Trophoblast cell (in vitro differentiated cells and primary cell): ENCODE data around the gene P4HA2.
A peak's percentile ranks its signal among the peaks of the same experiment; 100 is the strongest.

ENCODE experiments used
- DNase-seq, 2 donors: peaks; one replicate each; pipeline ENCODE4 v3.0.0-alpha.2; 2016
- H2AFZ ChIP-seq: 2 replicates; pipeline ENCODE4 v1.6.1; 2013; ENCODE audit warnings: low read length, moderate library complexity, mild to moderate bottlenecking; ENCODE audit not compliant: insufficient read depth, poor library complexity
- H2AK5ac ChIP-seq: 2 replicates; pipeline ENCODE4 v1.6.1; 2013; ENCODE audit warnings: mild to moderate bottlenecking, low read length
- H2BK120ac ChIP-seq: 2 replicates; pipeline ENCODE4 v1.6.1; 2013; ENCODE audit warnings: low read length, mild to moderate bottlenecking, moderate library complexity; ENCODE audit not compliant: insufficient read depth, poor library complexity
- H2BK12ac ChIP-seq: 2 replicates; pipeline ENCODE4 v1.6.1; 2013; ENCODE audit warnings: mild to moderate bottlenecking, low read length, moderate library complexity
- H2BK5ac ChIP-seq: 2 replicates; pipeline ENCODE4 v1.6.1; 2013; ENCODE audit warnings: low read length, low read depth, moderate library complexity, mild to moderate bottlenecking; ENCODE audit not compliant: poor library complexity
- H3K14ac ChIP-seq: 2 replicates; pipeline ENCODE4 v1.6.1; 2013; ENCODE audit warnings: mild to moderate bottlenecking, low read length
- H3K18ac ChIP-seq: 2 replicates; pipeline ENCODE4 v1.6.1; 2013; ENCODE audit warnings: mild to moderate bottlenecking, low read length
- H3K23ac ChIP-seq: 2 replicates; pipeline ENCODE4 v1.6.1; 2013; ENCODE audit warnings: low read length
- H3K27ac ChIP-seq: 2 replicates; pipeline ENCODE4 v1.5.1; 2013; ENCODE audit warnings: low read depth, mild to moderate bottlenecking, inconsistent platforms, low read length, moderate library complexity
- H3K27me3 ChIP-seq: 2 replicates; pipeline ENCODE4 v1.6.1; 2013; ENCODE audit warnings: inconsistent platforms, mild to moderate bottlenecking, low read length, moderate library complexity; ENCODE audit not compliant: insufficient read depth
- H3K36me3 ChIP-seq, 2 experiments: 1 replicate in 1 of 2; 2 replicates in 1 of 2; pipeline ENCODE4 v1.6.1; 2013; ENCODE audit warnings: low read length in 2 of 2, mild to moderate bottlenecking in 2 of 2, moderate library complexity in 1 of 2; ENCODE audit not compliant: insufficient read depth in 2 of 2, control insufficient read depth in 1 of 2
- H3K4ac ChIP-seq: 2 replicates; pipeline ENCODE4 v1.6.1; 2013; ENCODE audit warnings: low read depth, mild to moderate bottlenecking, low read length, moderate library complexity
- H3K4me1 ChIP-seq, 2 experiments: 1 replicate in 1 of 2; 2 replicates in 1 of 2; pipeline ENCODE4 v1.6.1; 2013; ENCODE audit warnings: low read length in 2 of 2, mild to moderate bottlenecking in 2 of 2, moderate library complexity in 1 of 2; ENCODE audit not compliant: insufficient read depth in 2 of 2, control insufficient read depth in 1 of 2
- H3K4me2 ChIP-seq: 2 replicates; pipeline ENCODE4 v1.6.1; 2013; ENCODE audit warnings: inconsistent platforms, mild to moderate bottlenecking, low read length, moderate library complexity
- H3K4me3 ChIP-seq: 2 replicates; pipeline ENCODE4 v1.5.1; 2013; ENCODE audit warnings: mild to moderate bottlenecking, low read depth, low read length, inconsistent platforms
- H3K79me1 ChIP-seq: one replicate; pipeline ENCODE4 v1.6.1; 2013; ENCODE audit warnings: low read length
- H3K79me2 ChIP-seq: 2 replicates; pipeline ENCODE4 v1.6.1; 2013; ENCODE audit warnings: low read length, mild to moderate bottlenecking; ENCODE audit not compliant: control insufficient read depth, insufficient read depth, poor library complexity
- H3K9ac ChIP-seq: 2 replicates; pipeline ENCODE4 v1.6.1; 2013; ENCODE audit warnings: mild to moderate bottlenecking, low read length
- H3K9me3 ChIP-seq: 2 replicates; pipeline ENCODE4 v1.6.1; 2013; ENCODE audit warnings: low read depth, mild to moderate bottlenecking, control low read depth, inconsistent platforms, low read length; ENCODE audit not compliant: insufficient read depth
- H4K12ac ChIP-seq: 2 replicates; pipeline ENCODE4 v1.6.1; 2013; ENCODE audit warnings: low read depth, mild to moderate bottlenecking, low read length, moderate library complexity
- H4K8ac ChIP-seq: 2 replicates; pipeline ENCODE4 v1.6.1; 2013; ENCODE audit warnings: low read depth, mild to moderate bottlenecking, low read length, moderate library complexity
- H4K91ac ChIP-seq: one replicate; pipeline ENCODE4 v1.6.1; 2013; ENCODE audit warnings: low read depth, mild to moderate bottlenecking, low read length, moderate library complexity
- WGBS: extraction: QIAGEN DNeasy Blood & Tissue Kit; methylation state at CpG from one replicate; pipeline ENCODE4 v1.1.7; 2013; ENCODE audit warnings: missing lambda C conversion rate; ENCODE audit not compliant: insufficient read length, insufficient coverage; ENCODE audit errors: extremely low coverage; 5-methylcytosine and 5-hydroxymethylcytosine counted together

P4HA2 gene

DNA sequence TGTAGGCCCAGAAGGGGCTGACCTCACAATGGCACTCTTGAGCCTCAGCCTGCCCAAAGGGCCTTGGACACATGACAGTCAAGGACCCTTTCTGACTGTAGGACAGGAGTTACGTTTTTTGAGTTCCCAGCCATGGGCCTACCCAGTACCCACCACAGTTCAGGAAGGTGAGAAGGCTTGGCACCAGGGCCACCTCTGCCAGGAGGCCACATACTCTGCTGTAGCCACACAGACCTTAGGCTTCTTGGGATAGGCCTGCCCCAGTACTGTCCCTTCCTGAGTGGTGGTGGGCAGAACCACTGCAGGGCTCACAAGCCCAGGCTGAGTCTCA lies 42.6 kb upstream of the P4HA2 start:
- no peak overlapping the region for H2AK5ac ChIP-seq
- H4K12ac ChIP-seq = no peak overlapping the region
- H3K23ac ChIP-seq = no peak overlapping the region
- no CpG with 5 or more reads among the region's 1 CpG for WGBS
- H3K4me2 ChIP-seq = no peak overlapping the region
- H3K4me1 ChIP-seq = peaks cover 9 to 10% of the 10 kb centered on the region in 2 experiments
- DNase-seq = no peak
- H2BK5ac ChIP-seq = no peak overlapping the region
- H2BK12ac ChIP-seq = no peak overlapping the region
- H3K4ac ChIP-seq = no peak overlapping the region
- H3K27ac ChIP-seq = no peak overlapping the region
- H3K9ac ChIP-seq = no peak overlapping the region
- no peak overlapping the region for H3K18ac ChIP-seq
- peaks cover 4 to 8% of the 10 kb centered on the region in 2 experiments for H3K36me3 ChIP-seq
- no peak overlapping the region for H2AFZ ChIP-seq
- no peaks in the 10 kb centered on the region for H3K79me1 ChIP-seq
- H3K9me3 ChIP-seq = no peaks in the 10 kb centered on the region
- no peak overlapping the region for H3K4me3 ChIP-seq
- H3K27me3 ChIP-seq = no peaks in the 10 kb centered on the region
- H4K91ac ChIP-seq = no peak overlapping the region
- H2BK120ac ChIP-seq = no peak overlapping the region
- no peaks in the 10 kb centered on the region for H3K79me2 ChIP-seq
- no peak overlapping the region for H4K8ac ChIP-seq
- no peak overlapping the region for H3K14ac ChIP-seq

DNA sequence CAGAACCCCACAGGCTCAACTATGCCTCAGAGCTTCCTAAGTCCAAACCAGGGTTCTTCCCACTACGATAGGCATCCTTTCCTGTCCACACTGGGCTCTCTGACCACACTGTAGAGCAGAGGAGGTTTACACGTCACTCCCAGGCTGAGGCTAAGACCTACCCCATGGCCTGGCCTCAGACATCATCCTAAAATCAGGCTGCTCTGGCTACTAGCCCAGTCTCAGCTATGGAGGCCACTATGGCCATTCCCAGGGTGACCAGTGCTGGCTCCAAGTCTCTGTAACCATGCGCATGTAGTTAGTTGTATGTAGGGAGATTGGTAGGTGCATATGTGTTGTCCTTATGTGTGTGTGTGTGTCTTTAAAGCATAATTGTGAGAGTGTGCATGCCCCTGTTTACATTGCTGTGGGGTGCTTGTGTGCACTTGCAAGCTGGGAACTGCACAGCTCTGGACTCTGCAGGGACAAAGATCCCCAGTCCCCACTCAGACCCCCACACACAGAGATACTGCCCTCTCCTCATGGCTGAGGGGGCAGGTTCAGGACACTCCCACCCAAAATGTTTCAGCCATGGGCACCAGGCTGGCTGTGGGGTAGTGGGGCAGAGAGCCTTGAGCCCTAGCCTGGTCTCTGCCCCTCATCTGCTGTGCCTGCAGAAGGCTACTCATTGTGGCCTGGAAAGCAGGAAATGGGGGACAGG lies 42.1 kb upstream of the P4HA2 start:
- WGBS = no CpG with 5 or more reads among the region's 3 CpGs
- Histone ChIP-seq H3K9ac (no peak overlapping the region), H3K4me1 (peaks cover 11 to 15% of the 10 kb centered on the region in 2 experiments), H4K8ac (no peak overlapping the region), H3K79me1 (no peaks in the 10 kb centered on the region), H3K27me3 (no peaks in the 10 kb centered on the region), H3K36me3 (peaks cover 4 to 8% of the 10 kb centered on the region in 2 experiments), H3K79me2 (no peaks in the 10 kb centered on the region), H3K4ac (no peak overlapping the region), H2BK5ac (no peak overlapping the region), H3K9me3 (no peaks in the 10 kb centered on the region), H4K91ac (no peak overlapping the region), H3K23ac (no peak overlapping the region), H3K14ac (no peak overlapping the region), H2AFZ (no peak overlapping the region), H2AK5ac (no peak overlapping the region), H3K4me2 (no peak overlapping the region), H3K18ac (no peak overlapping the region), H2BK120ac (no peak overlapping the region), H3K4me3 (no peak overlapping the region), H2BK12ac (no peak overlapping the region), H3K27ac (no peak overlapping the region), H4K12ac (no peak overlapping the region)
- DNase-seq = no peak

DNA sequence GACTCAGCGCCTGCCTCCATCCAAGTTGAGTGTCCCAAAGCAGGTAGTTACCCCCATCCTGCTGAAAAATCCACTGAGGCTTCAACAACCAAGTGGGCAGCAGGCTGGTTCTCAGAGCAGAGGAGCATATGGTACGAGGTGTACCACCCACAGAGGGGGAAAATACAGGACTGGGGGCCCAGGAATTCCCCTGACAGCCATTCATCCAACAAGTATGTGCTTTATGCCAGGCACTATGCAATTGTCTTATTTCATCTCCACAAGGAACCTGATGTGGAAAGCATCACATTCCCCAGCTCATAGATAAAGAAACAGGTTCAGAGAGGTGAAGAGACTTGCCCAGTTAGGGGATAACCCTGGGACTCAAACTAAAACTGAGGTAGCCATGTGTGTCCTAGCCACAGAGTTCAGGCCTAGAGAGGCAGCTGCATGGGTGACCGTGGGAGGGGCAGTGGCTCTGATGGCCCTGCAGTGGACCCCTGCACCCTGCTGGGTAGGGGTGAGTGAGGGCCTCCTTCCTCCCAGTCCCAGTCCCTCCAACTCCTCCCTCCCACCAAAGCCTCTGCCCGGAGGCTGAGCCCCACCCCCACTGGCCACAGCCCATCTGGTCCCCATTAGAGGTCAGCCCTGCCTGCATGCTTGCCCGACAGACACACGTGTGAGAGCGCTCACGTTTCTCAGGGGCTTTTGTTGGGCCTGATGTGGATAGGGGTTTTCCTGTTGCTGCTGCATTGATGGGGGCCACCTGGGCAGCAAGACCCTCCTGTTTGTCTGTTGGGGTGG lies 41.3 kb upstream of the P4HA2 start:
- Histone ChIP-seq H3K14ac (no peak overlapping the region), H2BK120ac (no peak overlapping the region), H3K4me2 (no peak overlapping the region), H2AK5ac (no peak overlapping the region), H3K4me1 (peaks cover 11 to 16% of the 10 kb centered on the region in 2 experiments), H3K23ac (no peak overlapping the region), H3K27ac (no peak overlapping the region), H3K36me3 (peaks cover 4 to 8% of the 10 kb centered on the region in 2 experiments), H2BK12ac (no peak overlapping the region), H4K91ac (no peak overlapping the region), H3K79me2 (no peaks in the 10 kb centered on the region), H3K4ac (no peak overlapping the region), H3K9ac (no peak overlapping the region), H3K79me1 (no peaks in the 10 kb centered on the region), H3K18ac (no peak overlapping the region), H3K9me3 (no peaks in the 10 kb centered on the region), H3K4me3 (peak overlapping the region; percentile 8), H2AFZ (no peak overlapping the region), H4K8ac (no peak overlapping the region), H2BK5ac (no peak overlapping the region), H3K27me3 (no peaks in the 10 kb centered on the region), H4K12ac (no peak overlapping the region)
- peak; percentile 43 to 62 for DNase-seq
- WGBS = no CpG with 5 or more reads among the region's 8 CpGs

DNA sequence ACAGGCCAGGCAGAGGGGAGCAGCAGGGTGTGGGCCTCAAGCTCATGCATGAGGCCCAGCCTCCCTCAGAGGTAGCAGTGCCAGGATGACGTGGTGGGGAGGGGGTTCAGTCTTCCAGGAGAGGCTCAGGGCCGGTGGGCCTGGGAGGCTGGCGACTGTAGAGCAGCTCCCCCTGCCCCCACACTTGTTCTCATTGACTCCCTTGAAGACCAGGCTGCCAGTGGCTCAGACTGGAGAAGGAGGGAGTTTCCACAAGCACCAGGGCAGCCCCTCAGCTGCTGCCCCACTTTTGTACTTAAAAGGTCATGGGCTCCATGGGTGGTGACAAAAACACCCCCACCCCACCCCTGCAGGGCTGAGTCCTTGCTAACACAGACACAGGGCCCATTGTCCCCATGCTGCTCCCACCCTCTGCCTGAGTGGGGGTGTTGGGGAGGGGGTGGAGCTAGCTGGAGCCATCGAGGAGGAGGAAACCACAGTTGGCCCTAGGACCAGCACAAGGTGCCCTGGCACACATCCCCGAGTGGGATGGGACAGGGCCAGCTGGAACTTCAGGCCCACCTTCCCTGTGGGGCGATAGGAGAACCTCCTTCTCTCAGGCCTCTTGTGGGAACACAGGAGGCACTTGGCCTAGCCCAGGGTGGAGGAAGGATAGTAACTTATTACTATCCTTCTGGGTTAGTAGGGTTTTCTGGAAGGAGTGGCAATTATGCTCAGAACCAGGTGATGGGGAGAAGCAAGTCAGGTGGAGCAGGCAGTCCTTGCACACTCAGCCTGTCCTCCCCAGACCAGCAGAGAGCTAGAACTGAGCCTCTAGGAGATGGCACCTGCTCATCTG lies 40.5 kb upstream of the P4HA2 start:
- no peak overlapping the region for H2AK5ac ChIP-seq
- H3K79me1 ChIP-seq = no peaks in the 10 kb centered on the region

More for the DNA sequence above, 40.5 kb upstream of the P4HA2 start:
- Histone ChIP-seq H2BK12ac (no peak overlapping the region), H4K8ac (no peak overlapping the region), H3K23ac (no peak overlapping the region), H3K4ac (no peak overlapping the region), H2BK120ac (no peak overlapping the region), H3K9me3 (no peaks in the 10 kb centered on the region), H3K18ac (no peak overlapping the region), H3K9ac (no peak overlapping the region), H3K4me3 (no peak overlapping the region), H4K12ac (no peak overlapping the region), H3K79me2 (no peaks in the 10 kb centered on the region), H4K91ac (no peak overlapping the region), H3K14ac (no peak overlapping the region), H2BK5ac (no peak overlapping the region), H2AFZ (no peak overlapping the region), H3K4me2 (no peak overlapping the region), H3K27me3 (no peaks in the 10 kb centered on the region), H3K27ac (no peak overlapping the region), H3K36me3 (peaks cover 4 to 8% of the 10 kb centered on the region in 2 experiments), H3K4me1 (peaks cover 13 to 16% of the 10 kb centered on the region in 2 experiments)
- no CpG with 5 or more reads among the region's 6 CpGs for WGBS
- DNase-seq = no peak
